Activated CD8-positive, alpha-beta memory T cell treated with anti-CD3 and anti-CD28 coated beads, Interleukin-2, amount 50 U/mL, for 24 hours (primary cell): Measurements from ENCODE around the gene MAGED2.
"Not testable (repeated sequence)": the region's sequence is repeated elsewhere in the genome, so short reads cannot be mapped to it uniquely, and the experiment has no call there.

Experiments
- DNase-seq: peaks from one replicate; pipeline ENCODE4 v3.0.0-alpha.2; 2020; ENCODE audit errors: extremely low read depth

Gene MAGED2

GRCh38 chrX:54807524-54808108, at the start of gene MAGED2:
Gene MAGED2 (plus strand): TSS chrX:54807745. CDS start chrX:54809332, 1,587 bp downstream.
- no peak for DNase-seq

- no peak for DNase-seq
Observed at GRCh38 chrX:54758114-54759055, 49.2 kb upstream of the MAGED2 start.

GRCh38 chrX:54774391-54775094, 33.0 kb upstream of the MAGED2 start:
- DNase-seq = not testable (repeated sequence)

- no peak for DNase-seq
Observed at GRCh38 chrX:54776061-54776460, 31.5 kb upstream of the MAGED2 start.

GRCh38 chrX:54776987-54777672, 30.4 kb upstream of the MAGED2 start:
- DNase-seq = no peak

GRCh38 chrX:54785901-54786300, 21.6 kb upstream of the MAGED2 start:
- DNase-seq = no peak

- no peak for DNase-seq
Observed at GRCh38 chrX:54786967-54787366, 20.6 kb upstream of the MAGED2 start.

GRCh38 chrX:54788446-54788845, 19.1 kb upstream of the MAGED2 start:
- no peak for DNase-seq

- DNase-seq = not testable (repeated sequence)
Observed at GRCh38 chrX:54789405-54789804, 18.1 kb upstream of the MAGED2 start.

GRCh38 chrX:54794028-54794427, 13.5 kb upstream of the MAGED2 start:
- DNase-seq = no peak

GRCh38 chrX:54794795-54795194, 12.8 kb upstream of the MAGED2 start:
- DNase-seq = no peak

- DNase-seq = no peak
Observed at GRCh38 chrX:54798137-54798536, 9.4 kb upstream of the MAGED2 start, which contains the start of gene ITIH6. Gene ITIH6 (minus strand): TSS chrX:54798255. CDS start chrX:54798210, 45 bp downstream.

- DNase-seq = no peak
Observed at GRCh38 chrX:54799046-54799445, 8.5 kb upstream of the MAGED2 start.

- no peak for DNase-seq
Observed at GRCh38 chrX:54808109-54808604, 612 bp downstream of the MAGED2 start.

GRCh38 chrX:54808605-54809483, 1.3 kb downstream of the MAGED2 start:
- peak; percentile 63 for DNase-seq

GRCh38 chrX:54810532-54810931, 3.0 kb downstream of the MAGED2 start:
- no peak for DNase-seq

- DNase-seq = no peak
Observed at GRCh38 chrX:54811301-54811885, 3.8 kb downstream of the MAGED2 start.

GRCh38 chrX:54812306-54812705, 4.8 kb downstream of the MAGED2 start:
- no peak for DNase-seq

- no peak for DNase-seq
Observed at GRCh38 chrX:54817220-54817820, 9.8 kb downstream of the MAGED2 start.

- no peak for DNase-seq
Observed at GRCh38 chrX:54818221-54818620, 10.7 kb downstream of the MAGED2 start.
